HepG2 (cell line): Measurements from ENCODE around the gene IPMK. TPM values are rescaled to one million over a fixed set of nuclear protein-coding genes. Genes with fewer than 3 reads are reported as not detected.

Experiments used
- CBX2 ChIP-seq, 2 experiments: fragments of 200-600 bp in 1 of 2; sonication (generic); formaldehyde crosslinking in 1 of 2; IDR thresholded peaks; 2 replicates each; pipeline versions ENCODE4 v1.7.0 to v1.8.1; 2018 to 2022; ENCODE audit warnings: low read depth in 2 of 2, low read length in 1 of 2, mild to moderate bottlenecking in 1 of 2, missing genetic modification reagents in 1 of 2
- CTCF ChIP-seq: sonication (generic); formaldehyde crosslinking; IDR thresholded peaks from 2 replicates; pipeline ENCODE4 v1.5.0; 2020; ENCODE audit warnings: mild to moderate bottlenecking, missing genetic modification reagents, moderate library complexity
- FOXA3 ChIP-seq: IDR thresholded peaks from 2 replicates; pipeline ENCODE4 v1.6.1; 2016; ENCODE audit warnings: missing genetic modification reagents, missing compliant biosample characterization
- HDAC6 ChIP-seq: fragments of 200-600 bp; sonication (generic); IDR thresholded peaks from 2 replicates; pipeline ENCODE4 v1.7.0; 2017; ENCODE audit warnings: mild to moderate bottlenecking, antibody characterized with exemption, low read length, low read depth
- HHEX ChIP-seq: IDR thresholded peaks from 2 replicates; pipeline ENCODE4 v1.6.1; 2016; ENCODE audit warnings: control low read depth
- HOXA5 ChIP-seq: sonication (generic); formaldehyde crosslinking; IDR thresholded peaks from 2 replicates; pipeline ENCODE4 v1.4.0; 2020; ENCODE audit warnings: missing genetic modification reagents
- MIXL1 ChIP-seq: IDR thresholded peaks from 2 replicates; pipeline ENCODE4 v1.6.1; 2016
- RXRB ChIP-seq: IDR thresholded peaks from 2 replicates; pipeline ENCODE4 v1.6.1; 2016; ENCODE audit warnings: borderline replicate concordance, missing genetic modification reagents, missing compliant biosample characterization
- SOX5 ChIP-seq: IDR thresholded peaks from 2 replicates; pipeline ENCODE4 v1.6.1; 2016; ENCODE audit warnings: borderline replicate concordance
- SP4 ChIP-seq: sonication (generic); formaldehyde crosslinking; IDR thresholded peaks from 2 replicates; pipeline ENCODE4 v1.8.1; 2023; ENCODE audit warnings: mild to moderate bottlenecking, missing genetic modification reagents
- SP5 ChIP-seq: IDR thresholded peaks from 2 replicates; pipeline ENCODE4 v1.6.1; 2016; ENCODE audit warnings: low read depth, borderline replicate concordance
- ZMYM4 ChIP-seq: sonication (generic); formaldehyde crosslinking; IDR thresholded peaks from 2 replicates; pipeline ENCODE4 v1.8.1; 2023; ENCODE audit warnings: mild to moderate bottlenecking, missing genetic modification reagents
- ZNF317 ChIP-seq: sonication (generic); formaldehyde crosslinking; IDR thresholded peaks from 2 replicates; pipeline ENCODE4 v1.5.0; 2020; ENCODE audit warnings: mild to moderate bottlenecking, missing genetic modification reagents
- ZNF704 ChIP-seq: sonication (generic); formaldehyde crosslinking; IDR thresholded peaks from 2 replicates; pipeline ENCODE4 v1.8.1; 2023; ENCODE audit warnings: mild to moderate bottlenecking, inconsistent platforms, moderate library complexity, missing genetic modification reagents, borderline replicate concordance
- polyA plus RNA-seq, 8 experiments: library from polyadenylated mRNA; depleted of rRNA in 3 of 8; stranded (reverse) in 7 of 8; unstranded in 1 of 8; fragments of >200 nt; fragmentation: Illumina TruSeq in 4 of 8; extraction: Trizol in 4 of 8; gene quantifications; 2 replicates each; pipeline versions ENCODE4 v1.2.1 to v1.2.3, GENCODE V29; 2011 to 2016; ENCODE audit warnings: low read depth in 4 of 8, missing spikeins in 1 of 8, mixed read lengths in 1 of 8; ENCODE audit not compliant: insufficient read depth in 1 of 8
- total RNA-seq, 5 experiments: library from RNA; depleted of rRNA; stranded (reverse); fragments of >200 nt; fragmentation: Illumina TruSeq; extraction: Trizol; gene quantifications; 2 replicates each; pipeline ENCODE4 v1.2.3, GENCODE V29; 2016; ENCODE audit warnings: low read depth in 1 of 5
- TF ChIP-seq, protein P1 (sequence below), 2 experiments: sonication (generic) in 1 of 2; formaldehyde crosslinking in 1 of 2; IDR thresholded peaks; 2 replicates each; pipeline versions ENCODE4 v1.6.1 to v1.9.0; 2014 to 2022; ENCODE audit warnings: antibody characterized with exemption in 1 of 2, borderline replicate concordance in 1 of 2, inconsistent platforms in 1 of 2, low read depth in 1 of 2, missing genetic modification reagents in 1 of 2
- TF ChIP-seq, protein P2 (sequence below): sonication (generic); formaldehyde crosslinking; IDR thresholded peaks from 2 replicates; pipeline ENCODE4 v1.4.0; 2020; ENCODE audit warnings: missing genetic modification reagents

IPMK gene
- total and polyA plus RNA-seq, 2 of the 13 experiments (the other 11 are each of a cell fraction or from before 2014, with no cell fraction given): 2.7 to 3.9 TPM

GRCh38 chr10:58305821-58306220 lies 38.1 kb upstream of the IPMK start (continued):
- TF ChIP-seq SP5 (CRISPR knock-in tag) (peak; percentile 52; the same call in 1 of the 2 replicates), RXRB (0 out of 2 replicates have a peak, but pooled peaks have one; percentile 17), CTCF (CRISPR knock-in tag) (no peak), SP4 (CRISPR knock-in tag) (no peak), CBX2 (IDR thresholded peaks at IDR 0.05; ENCODE audit: low read depth, low read length) (no peak), CBX2 (CRISPR knock-in tag; IDR thresholded peaks at IDR 0.05; ENCODE audit: low read depth) (no peak), HHEX (0 out of 2 replicates have a peak, but pooled peaks have one; percentile 14), ZNF317 (no peak), HDAC6 (no peak), FOXA3 (CRISPR knock-in tag) (peak; percentile 34; the same call in 1 of the 2 replicates), SOX5 (no peak), ZMYM4 (CRISPR knock-in tag) (peak; percentile 48; the same call in 1 of the 2 replicates), HOXA5 (CRISPR knock-in tag) (no peak), ZNF704 (CRISPR knock-in tag) (no peak), MIXL1 (CRISPR knock-in tag) (peak; percentile 41; the same call in 1 of the 2 replicates)
- TF ChIP-seq, protein P1, sequence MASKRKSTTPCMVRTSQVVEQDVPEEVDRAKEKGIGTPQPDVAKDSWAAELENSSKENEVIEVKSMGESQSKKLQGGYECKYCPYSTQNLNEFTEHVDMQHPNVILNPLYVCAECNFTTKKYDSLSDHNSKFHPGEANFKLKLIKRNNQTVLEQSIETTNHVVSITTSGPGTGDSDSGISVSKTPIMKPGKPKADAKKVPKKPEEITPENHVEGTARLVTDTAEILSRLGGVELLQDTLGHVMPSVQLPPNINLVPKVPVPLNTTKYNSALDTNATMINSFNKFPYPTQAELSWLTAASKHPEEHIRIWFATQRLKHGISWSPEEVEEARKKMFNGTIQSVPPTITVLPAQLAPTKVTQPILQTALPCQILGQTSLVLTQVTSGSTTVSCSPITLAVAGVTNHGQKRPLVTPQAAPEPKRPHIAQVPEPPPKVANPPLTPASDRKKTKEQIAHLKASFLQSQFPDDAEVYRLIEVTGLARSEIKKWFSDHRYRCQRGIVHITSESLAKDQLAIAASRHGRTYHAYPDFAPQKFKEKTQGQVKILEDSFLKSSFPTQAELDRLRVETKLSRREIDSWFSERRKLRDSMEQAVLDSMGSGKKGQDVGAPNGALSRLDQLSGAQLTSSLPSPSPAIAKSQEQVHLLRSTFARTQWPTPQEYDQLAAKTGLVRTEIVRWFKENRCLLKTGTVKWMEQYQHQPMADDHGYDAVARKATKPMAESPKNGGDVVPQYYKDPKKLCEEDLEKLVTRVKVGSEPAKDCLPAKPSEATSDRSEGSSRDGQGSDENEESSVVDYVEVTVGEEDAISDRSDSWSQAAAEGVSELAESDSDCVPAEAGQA (IDR thresholded peaks at IDR 0.05; ENCODE audit: low read depth): no peak
- TF ChIP-seq, protein P1 (CRISPR knock-in tag; IDR thresholded peaks at IDR 0.05; ENCODE audit: borderline replicate concordance): no peak
- TF ChIP-seq, protein P2, sequence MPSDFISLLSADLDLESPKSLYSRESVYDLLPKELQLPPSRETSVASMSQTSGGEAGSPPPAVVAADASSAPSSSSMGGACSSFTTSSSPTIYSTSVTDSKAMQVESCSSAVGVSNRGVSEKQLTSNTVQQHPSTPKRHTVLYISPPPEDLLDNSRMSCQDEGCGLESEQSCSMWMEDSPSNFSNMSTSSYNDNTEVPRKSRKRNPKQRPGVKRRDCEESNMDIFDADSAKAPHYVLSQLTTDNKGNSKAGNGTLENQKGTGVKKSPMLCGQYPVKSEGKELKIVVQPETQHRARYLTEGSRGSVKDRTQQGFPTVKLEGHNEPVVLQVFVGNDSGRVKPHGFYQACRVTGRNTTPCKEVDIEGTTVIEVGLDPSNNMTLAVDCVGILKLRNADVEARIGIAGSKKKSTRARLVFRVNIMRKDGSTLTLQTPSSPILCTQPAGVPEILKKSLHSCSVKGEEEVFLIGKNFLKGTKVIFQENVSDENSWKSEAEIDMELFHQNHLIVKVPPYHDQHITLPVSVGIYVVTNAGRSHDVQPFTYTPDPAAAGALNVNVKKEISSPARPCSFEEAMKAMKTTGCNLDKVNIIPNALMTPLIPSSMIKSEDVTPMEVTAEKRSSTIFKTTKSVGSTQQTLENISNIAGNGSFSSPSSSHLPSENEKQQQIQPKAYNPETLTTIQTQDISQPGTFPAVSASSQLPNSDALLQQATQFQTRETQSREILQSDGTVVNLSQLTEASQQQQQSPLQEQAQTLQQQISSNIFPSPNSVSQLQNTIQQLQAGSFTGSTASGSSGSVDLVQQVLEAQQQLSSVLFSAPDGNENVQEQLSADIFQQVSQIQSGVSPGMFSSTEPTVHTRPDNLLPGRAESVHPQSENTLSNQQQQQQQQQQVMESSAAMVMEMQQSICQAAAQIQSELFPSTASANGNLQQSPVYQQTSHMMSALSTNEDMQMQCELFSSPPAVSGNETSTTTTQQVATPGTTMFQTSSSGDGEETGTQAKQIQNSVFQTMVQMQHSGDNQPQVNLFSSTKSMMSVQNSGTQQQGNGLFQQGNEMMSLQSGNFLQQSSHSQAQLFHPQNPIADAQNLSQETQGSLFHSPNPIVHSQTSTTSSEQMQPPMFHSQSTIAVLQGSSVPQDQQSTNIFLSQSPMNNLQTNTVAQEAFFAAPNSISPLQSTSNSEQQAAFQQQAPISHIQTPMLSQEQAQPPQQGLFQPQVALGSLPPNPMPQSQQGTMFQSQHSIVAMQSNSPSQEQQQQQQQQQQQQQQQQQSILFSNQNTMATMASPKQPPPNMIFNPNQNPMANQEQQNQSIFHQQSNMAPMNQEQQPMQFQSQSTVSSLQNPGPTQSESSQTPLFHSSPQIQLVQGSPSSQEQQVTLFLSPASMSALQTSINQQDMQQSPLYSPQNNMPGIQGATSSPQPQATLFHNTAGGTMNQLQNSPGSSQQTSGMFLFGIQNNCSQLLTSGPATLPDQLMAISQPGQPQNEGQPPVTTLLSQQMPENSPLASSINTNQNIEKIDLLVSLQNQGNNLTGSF (CRISPR knock-in tag): no peak
